HepG2 (cell line): ENCODE measurements around the gene NAA15. TPM values are rescaled to one million over a fixed set of nuclear protein-coding genes. Genes with fewer than 3 reads are reported as not detected.

Source experiments
- ARID3A ChIP-seq: IDR thresholded peaks from 2 replicates; pipeline ENCODE4 v1.6.1; 2012; ENCODE audit warnings: low read depth, low read length, improper control_type of control experiment
- ARID5B ChIP-seq: IDR thresholded peaks from 2 replicates; pipeline ENCODE4 v1.4.0; 2020; ENCODE audit warnings: mild to moderate bottlenecking, missing genetic modification reagents
- ATF3 ChIP-seq: sonication (generic); formaldehyde crosslinking; IDR thresholded peaks from 2 replicates; pipeline ENCODE4 v1.4.0; 2020; ENCODE audit warnings: missing genetic modification reagents
- CSRNP1 ChIP-seq: sonication (generic); formaldehyde crosslinking; IDR thresholded peaks from 2 replicates; pipeline ENCODE4 v1.8.1; 2023; ENCODE audit warnings: mild to moderate bottlenecking, missing genetic modification reagents
- GFI1 ChIP-seq: sonication (generic); formaldehyde crosslinking; IDR thresholded peaks from 2 replicates; pipeline ENCODE4 v1.5.0; 2020; ENCODE audit warnings: missing genetic modification reagents, mild to moderate bottlenecking, borderline replicate concordance
- JUND ChIP-seq: sonication (generic); formaldehyde crosslinking; IDR thresholded peaks from 2 replicates; pipeline ENCODE4 v1.8.0; 2022; ENCODE audit warnings: mild to moderate bottlenecking, missing genetic modification reagents
- MNT ChIP-seq: fragments of 450-650 bp; IDR thresholded peaks from 2 replicates; pipeline ENCODE4 v1.6.1; 2016
- NFE2L2 ChIP-seq: fragments of 150-350 bp; IDR thresholded peaks from 2 replicates; pipeline ENCODE4 v1.6.1; 2014; ENCODE audit warnings: low read length
- PHF21A ChIP-seq: sonication (generic); formaldehyde crosslinking; IDR thresholded peaks from 2 replicates; pipeline ENCODE4 v1.5.0; 2020; ENCODE audit warnings: mild to moderate bottlenecking, missing genetic modification reagents
- TRIM22 ChIP-seq: fragments of 450-650 bp; IDR thresholded peaks from 2 replicates; pipeline ENCODE4 v1.6.1; 2017
- ZBTB8A ChIP-seq: sonication (generic); formaldehyde crosslinking; IDR thresholded peaks from 2 replicates; pipeline ENCODE4 v1.4.0; 2020; ENCODE audit warnings: mild to moderate bottlenecking, low read depth, missing genetic modification reagents, borderline replicate concordance
- ZNF17 ChIP-seq: sonication (generic); formaldehyde crosslinking; IDR thresholded peaks from 2 replicates; pipeline ENCODE4 v1.5.0; 2020; ENCODE audit warnings: mild to moderate bottlenecking, missing genetic modification reagents
- ZNF20 ChIP-seq: sonication (generic); formaldehyde crosslinking; IDR thresholded peaks from 2 replicates; pipeline ENCODE4 v1.4.0; 2020; ENCODE audit warnings: mild to moderate bottlenecking, moderate library complexity, missing genetic modification reagents
- ZNF225 ChIP-seq: sonication (generic); formaldehyde crosslinking; IDR thresholded peaks from 2 replicates; pipeline ENCODE4 v1.4.0; 2020; ENCODE audit warnings: mild to moderate bottlenecking, missing genetic modification reagents
- ZNF256 ChIP-seq: sonication (generic); formaldehyde crosslinking; conservative IDR thresholded peaks from 2 replicates; pipeline ENCODE4 v1.4.0; 2020; ENCODE audit warnings: missing genetic modification reagents
- ZNF292 ChIP-seq: sonication (generic); formaldehyde crosslinking; IDR thresholded peaks from 2 replicates; pipeline ENCODE4 v1.8.1; 2022; ENCODE audit warnings: mild to moderate bottlenecking, low read depth, missing genetic modification reagents, borderline replicate concordance
- ZNF552 ChIP-seq: sonication (generic); formaldehyde crosslinking; IDR thresholded peaks from 2 replicates; pipeline ENCODE4 v1.9.0; 2022; ENCODE audit warnings: missing genetic modification reagents, mild to moderate bottlenecking, borderline replicate concordance
- ZNF703 ChIP-seq: sonication (generic); formaldehyde crosslinking; IDR thresholded peaks from 2 replicates; pipeline ENCODE4 v1.5.1; 2020; ENCODE audit warnings: missing genetic modification reagents, mild to moderate bottlenecking, moderate library complexity, borderline replicate concordance
- polyA plus RNA-seq, 8 experiments: library from polyadenylated mRNA; depleted of rRNA in 3 of 8; stranded (reverse) in 7 of 8; unstranded in 1 of 8; fragments of >200 nt; fragmentation: Illumina TruSeq in 4 of 8; extraction: Trizol in 4 of 8; gene quantifications; 2 replicates each; pipeline versions ENCODE4 v1.2.1 to v1.2.3, GENCODE V29; 2011 to 2016; ENCODE audit warnings: low read depth in 4 of 8, missing spikeins in 1 of 8, mixed read lengths in 1 of 8; ENCODE audit not compliant: insufficient read depth in 1 of 8
- total RNA-seq, 5 experiments: library from RNA; depleted of rRNA; stranded (reverse); fragments of >200 nt; fragmentation: Illumina TruSeq; extraction: Trizol; gene quantifications; 2 replicates each; pipeline ENCODE4 v1.2.3, GENCODE V29; 2016; ENCODE audit warnings: low read depth in 1 of 5

Gene NAA15
- total and polyA plus RNA-seq, 2 of the 13 experiments (the other 11 are each of a cell fraction or from before 2014, with no cell fraction given) = 6.2 to 50.2 TPM

- TF ChIP-seq PHF21A (peak; percentile 55; the same call in 1 of the 2 replicates), ZNF225 (CRISPR knock-in tag) (no peak), ZNF17 (CRISPR knock-in tag) (0 out of 2 replicates have a peak, but pooled peaks have one; percentile 13), JUND (no peak; the same call in none of the 2 replicates), TRIM22 (no peak), NFE2L2 (no peak), ZBTB8A (CRISPR knock-in tag) (peak; percentile 85; the same call in 1 of the 2 replicates), ATF3 (CRISPR knock-in tag) (peak; percentile 10), ARID3A (no peak), ZNF292 (CRISPR knock-in tag) (peak; percentile 72; the same call in 1 of the 2 replicates), ZNF20 (CRISPR knock-in tag) (no peak), MNT (no peak), CSRNP1 (CRISPR knock-in tag) (no peak; the same call in 1 of the 2 replicates), ZNF256 (CRISPR knock-in tag) (peak; percentile 44; the same call in 1 of the 2 replicates), ZNF703 (CRISPR knock-in tag) (no peak), ARID5B (no peak; the same call in 1 of the 2 replicates), ZNF552 (CRISPR knock-in tag) (no peak), GFI1 (CRISPR knock-in tag) (peak; percentile 29; the same call in 1 of the 2 replicates)
Measured at GRCh38 chr4:139453371-139454110, 152.2 kb downstream of the NAA15 start (continued).
